LNCAP (cell line): Measurements from ENCODE around the gene CAND1.

Source experiments
- TF ChIP-seq, protein P1 (sequence below): fragments of 450-650 bp; IDR thresholded peaks from 2 replicates; pipeline ENCODE4 v1.5.1; 2017; ENCODE audit warnings: mild to moderate bottlenecking

The CAND1 gene

DNA sequence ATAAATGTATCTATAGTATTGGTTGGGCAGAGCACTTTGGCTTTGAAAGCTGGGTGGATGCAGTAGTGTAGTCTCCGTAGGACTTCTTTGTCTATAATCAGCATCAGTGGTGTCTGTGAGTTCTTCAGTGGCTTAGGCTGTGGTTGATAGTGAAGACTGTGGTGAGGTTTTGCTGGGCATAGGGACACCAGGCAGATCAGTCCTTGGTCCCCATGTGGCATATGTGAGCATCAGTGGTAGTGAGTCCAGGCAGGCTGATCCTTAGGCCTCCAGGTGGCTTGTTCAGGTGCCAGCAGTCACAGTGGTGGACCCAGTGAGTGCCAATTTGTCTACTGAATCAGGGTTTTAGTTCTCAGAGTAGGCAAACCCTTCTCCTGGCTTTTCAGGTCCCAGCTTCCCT is 70.4 kb downstream of the CAND1 start:
- TF ChIP-seq, protein P1, sequence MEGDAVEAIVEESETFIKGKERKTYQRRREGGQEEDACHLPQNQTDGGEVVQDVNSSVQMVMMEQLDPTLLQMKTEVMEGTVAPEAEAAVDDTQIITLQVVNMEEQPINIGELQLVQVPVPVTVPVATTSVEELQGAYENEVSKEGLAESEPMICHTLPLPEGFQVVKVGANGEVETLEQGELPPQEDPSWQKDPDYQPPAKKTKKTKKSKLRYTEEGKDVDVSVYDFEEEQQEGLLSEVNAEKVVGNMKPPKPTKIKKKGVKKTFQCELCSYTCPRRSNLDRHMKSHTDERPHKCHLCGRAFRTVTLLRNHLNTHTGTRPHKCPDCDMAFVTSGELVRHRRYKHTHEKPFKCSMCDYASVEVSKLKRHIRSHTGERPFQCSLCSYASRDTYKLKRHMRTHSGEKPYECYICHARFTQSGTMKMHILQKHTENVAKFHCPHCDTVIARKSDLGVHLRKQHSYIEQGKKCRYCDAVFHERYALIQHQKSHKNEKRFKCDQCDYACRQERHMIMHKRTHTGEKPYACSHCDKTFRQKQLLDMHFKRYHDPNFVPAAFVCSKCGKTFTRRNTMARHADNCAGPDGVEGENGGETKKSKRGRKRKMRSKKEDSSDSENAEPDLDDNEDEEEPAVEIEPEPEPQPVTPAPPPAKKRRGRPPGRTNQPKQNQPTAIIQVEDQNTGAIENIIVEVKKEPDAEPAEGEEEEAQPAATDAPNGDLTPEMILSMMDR: no peak

DNA sequence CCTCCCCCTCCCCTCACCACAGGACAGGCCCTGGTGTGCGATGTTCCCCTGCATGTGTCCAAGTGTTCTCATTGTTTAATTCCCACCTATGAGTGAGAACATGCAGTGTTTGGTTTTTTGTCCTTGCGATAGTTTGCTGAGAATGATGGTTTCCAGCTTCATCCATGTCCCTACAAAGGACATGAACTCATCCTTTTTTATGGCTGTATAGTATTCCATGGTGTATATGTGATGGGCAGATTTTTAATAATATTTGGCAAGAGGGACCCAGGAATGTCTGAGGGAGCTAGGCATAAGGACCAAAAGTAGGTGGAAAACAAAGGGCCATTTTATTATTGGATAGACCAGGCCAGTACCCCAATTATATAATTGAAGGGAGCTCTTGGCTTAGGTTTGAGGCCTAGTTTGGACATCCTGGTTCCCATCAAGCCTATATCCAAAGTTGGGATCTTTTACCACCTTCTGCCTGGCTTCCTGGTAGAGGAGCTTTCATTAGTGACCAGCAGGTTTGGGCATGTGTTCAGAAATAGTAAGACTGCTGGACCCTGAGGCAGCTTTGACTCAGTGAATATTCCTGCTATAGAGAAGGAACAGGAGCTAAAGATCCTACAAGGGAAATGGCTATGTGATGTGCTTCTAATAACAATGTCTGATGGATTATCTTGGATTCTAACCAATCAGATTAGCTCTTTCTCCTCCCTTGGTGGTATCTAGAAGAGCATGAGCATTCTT is 76.0 kb downstream of the CAND1 start:
- TF ChIP-seq, protein P1: no peak

DNA sequence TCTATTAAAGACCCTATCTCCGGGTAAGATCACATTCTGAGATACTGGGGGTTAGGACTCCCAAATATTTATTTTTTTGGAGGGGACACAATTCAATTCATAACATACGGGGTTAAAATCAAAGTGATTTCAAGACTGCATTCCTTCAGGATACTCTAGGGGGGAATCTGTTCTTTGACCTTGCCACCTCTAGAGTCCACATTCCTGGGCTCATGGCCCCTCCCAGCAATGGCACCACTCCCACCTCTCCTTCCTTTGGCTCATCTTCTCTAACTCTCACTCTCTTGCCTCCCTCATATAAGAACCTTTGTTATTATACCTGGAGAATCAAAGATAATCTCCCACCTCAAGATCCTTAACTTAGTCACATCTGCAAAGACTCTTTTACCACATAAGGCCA is 79.5 kb downstream of the CAND1 start:
- TF ChIP-seq, protein P1: no peak

DNA sequence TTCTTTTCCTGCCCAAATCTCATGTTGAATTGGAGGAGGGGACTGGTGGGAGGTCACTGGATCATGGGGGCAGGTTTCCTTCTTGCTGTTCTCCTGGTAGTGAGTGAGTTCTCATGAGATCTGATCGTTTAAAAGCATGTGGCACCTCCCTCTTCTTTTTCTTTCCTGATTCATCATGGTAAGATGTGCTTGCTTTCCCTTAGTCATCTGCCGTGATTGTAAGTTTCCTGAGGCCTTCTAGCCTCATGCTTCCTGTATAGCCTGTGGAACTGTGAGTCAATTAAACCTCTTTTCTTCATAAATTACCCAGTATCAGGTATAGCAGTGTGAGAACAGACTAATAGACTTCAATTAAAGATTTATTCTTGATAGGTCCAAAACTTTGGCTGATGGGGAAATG is 83.5 kb downstream of the CAND1 start:
- TF ChIP-seq, protein P1: no peak

DNA sequence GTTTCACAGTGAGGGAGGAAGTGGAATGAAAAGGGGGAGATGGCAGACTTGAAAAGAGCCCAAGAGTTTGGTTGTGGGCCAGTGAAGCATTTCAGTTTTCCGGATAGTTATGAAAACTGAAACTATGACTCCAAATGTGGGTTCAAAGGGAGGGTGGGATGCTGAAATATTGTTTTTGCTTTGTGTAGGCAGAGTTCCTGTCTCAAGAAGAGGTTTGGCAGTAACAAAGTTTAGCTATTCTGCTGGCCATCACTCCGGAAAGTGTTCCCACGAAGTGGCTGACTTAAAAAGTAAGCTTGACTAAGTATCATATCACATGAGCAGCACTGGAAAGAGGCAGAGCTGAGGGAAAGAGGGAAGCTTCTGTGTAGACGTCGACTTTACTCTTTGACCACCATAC is 85.2 kb downstream of the CAND1 start:
- TF ChIP-seq, protein P1: no peak

DNA sequence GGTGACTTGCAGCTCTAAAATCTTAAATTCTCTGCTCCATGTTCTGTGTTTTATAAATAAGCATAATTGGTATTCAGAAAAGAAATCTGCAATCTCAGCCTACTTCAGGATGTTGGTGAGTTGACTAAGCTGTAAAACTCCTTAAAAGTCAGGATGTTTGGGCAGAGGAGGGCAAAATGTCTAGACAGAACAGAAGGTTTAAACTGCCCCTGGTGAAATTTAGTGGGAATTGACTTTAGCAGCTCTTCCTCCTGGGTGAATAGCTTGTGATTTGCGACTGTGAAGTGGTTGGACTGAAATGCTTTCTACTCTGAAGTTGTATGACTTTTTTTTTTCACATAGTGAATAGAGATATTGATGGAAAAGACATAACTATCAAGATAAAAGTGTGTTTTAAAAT is 85.8 kb downstream of the CAND1 start:
- TF ChIP-seq, protein P1: no peak

DNA sequence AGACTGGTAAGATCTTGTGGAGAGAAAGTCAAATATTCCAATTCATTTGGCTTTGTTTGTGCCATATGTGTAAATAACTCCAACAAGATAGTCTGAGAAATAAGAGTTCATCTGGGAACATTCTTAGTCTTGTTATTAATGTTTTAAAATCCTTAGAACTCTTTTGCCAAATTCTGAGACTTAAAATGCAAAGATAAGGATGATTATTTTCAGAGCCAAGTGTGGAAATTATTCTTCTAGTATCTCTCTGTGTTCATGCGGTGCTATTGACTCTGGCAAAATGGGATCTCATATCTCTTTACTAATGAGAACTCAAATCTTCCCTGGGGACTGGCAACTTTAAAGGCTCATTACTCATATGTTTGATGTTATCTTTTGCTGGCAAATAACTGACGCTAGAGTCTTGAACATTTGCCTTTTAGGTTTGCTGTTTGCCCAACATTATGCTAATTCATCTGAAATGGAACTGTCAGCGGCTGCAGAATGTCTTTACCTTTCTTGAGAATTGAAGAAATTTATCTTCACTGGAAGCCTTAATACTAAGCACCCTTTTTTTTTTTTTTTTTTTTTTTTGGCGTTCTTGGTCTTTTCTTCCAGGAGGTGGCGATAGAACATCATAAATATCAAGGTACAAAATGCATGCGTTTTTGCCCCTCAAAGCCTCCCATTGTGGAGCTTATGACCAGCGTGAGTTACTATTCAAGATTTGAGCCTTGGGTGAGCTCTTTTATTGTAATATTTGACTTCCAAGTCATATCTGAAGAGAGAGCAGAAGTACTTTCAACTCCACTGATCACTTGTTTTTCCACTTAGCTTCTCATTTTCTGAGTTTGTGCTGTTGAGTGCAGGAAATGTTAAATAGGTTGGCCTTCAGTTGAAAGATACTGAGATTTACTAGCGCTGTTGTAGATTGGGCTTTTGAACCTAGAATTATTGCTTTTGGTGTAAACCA is 86.5 kb downstream of the CAND1 start:
- TF ChIP-seq, protein P1: peak; percentile 53
